HG02973 (cell line): ENCODE results near the gene FAT1.

Experiments
- ATAC-seq: cut with Tn5 transposase; IDR thresholded peaks from one replicate; pipeline ENCODE4 v1.9.1; 2021; ENCODE audit warnings: moderate library complexity; ENCODE audit not compliant: unreplicated experiment

The FAT1 gene

DNA sequence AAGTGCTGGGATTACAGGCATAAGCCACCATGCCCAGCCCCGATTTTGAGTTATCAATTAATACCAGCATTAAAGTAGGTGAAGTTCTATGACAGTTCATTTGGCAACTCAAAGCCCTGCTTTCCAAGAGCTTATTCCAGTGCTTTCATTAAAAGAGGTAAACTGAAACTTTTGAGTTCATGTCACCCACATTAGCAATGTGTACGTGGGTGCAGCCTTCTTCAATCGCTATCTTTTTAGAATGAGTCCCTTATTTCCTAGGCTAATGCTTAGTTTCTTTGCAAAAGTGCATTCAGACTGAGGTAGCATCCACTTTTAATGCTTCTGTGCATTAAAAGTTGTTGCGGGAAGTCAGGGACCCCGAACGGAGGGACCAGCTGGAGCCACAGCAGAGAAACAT, 142.2 kb downstream of the FAT1 start:
- ATAC-seq: no peak

- ATAC-seq: no peak
Observed at GRCh38 chr4:186580669-186581068, 143.0 kb downstream of the FAT1 start.

DNA sequence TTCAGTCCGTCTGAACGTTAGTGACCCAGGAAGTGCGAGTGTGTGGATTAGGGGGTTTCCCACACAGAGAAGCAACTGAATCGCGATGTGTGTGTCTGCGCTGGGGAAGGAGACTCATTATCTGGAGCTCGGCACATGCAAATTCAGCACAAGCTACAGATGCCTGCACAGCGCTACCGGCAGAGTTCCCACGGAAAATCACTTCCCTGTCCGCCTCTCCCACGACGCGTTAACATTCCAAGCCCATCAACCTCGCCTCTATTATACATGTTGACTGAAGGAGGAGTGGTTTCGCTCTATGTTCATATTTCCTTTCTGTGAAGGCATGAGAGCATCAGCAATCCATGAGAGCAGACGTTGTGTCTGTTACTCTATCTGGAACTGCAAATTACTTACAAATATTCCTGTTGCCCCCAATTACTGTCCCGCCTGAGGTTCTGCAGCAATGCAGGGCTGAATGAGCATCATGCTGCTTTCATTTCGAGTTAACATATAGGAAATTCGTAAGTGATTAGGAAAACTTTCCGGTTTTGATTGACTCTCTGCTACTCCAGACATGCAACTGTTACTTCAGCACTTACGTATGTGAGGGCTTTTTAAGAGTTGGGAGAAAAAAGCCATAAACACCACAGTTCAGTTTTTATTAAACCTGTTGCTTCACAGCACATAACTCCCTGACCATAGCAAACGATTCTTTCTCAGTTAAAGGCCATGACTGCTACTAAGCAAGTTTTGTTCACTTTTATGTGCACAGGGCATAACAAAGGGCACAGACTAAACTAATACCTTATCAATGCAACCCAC, 153.3 kb downstream of the FAT1 start:
- no peak for ATAC-seq

GRCh38 chr4:186569533-186570192, 154.0 kb downstream of the FAT1 start:
- no peak for ATAC-seq

- no peak for ATAC-seq
Observed at GRCh38 chr4:186566068-186566467, 157.6 kb downstream of the FAT1 start.

DNA sequence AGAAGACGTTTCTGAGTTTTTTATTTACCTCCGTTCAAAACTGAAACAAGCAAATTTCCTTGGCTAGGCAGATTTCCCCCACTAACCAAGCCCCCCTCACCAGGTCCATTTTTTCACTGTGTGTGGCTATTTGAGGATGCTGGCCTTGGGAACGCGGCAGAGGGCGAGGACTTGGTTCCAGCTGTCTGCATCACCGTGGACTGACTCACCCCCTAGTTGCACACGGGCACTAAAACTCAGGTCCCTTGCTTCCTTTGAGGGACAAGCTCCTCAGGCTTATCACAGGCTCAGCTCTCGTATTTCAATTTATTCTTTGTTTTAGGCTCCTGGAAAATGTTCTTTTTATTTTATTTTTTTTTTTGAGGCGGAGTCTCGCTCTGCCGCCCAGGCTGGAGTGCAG, 159.9 kb downstream of the FAT1 start:
- ATAC-seq: no peak

DNA sequence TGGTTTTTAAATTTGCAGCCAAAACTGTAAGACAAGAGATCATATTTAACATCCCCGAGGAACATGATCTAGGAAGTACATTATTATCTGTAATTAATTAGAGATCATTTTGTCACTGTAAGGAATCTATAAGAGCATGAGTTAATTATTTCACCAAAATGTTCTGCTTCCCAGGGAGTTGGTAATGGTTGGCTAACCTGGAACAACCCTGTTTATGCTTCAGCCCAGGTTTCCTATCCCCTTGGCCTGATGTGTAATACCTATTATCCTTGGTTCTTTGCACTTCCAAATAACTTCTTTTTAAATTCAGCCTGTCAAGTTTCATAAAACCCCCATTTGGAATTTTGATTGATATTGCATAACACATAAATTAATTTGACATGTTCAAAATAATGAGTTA, 161.9 kb downstream of the FAT1 start:
- no peak for ATAC-seq

- ATAC-seq: no peak
Observed at GRCh38 chr4:186560647-186561046, 163.0 kb downstream of the FAT1 start.

- ATAC-seq: no peak
Observed at GRCh38 chr4:186557486-186557885, 166.2 kb downstream of the FAT1 start.

GRCh38 chr4:186557061-186557460, 166.6 kb downstream of the FAT1 start:
- no peak for ATAC-seq

- ATAC-seq: no peak
Observed at GRCh38 chr4:186554914-186555827, 168.5 kb downstream of the FAT1 start, which contains the start of gene MTNR1A. TSS of gene MTNR1A (minus strand) at chr4:186555567. CDS start at chr4:186555365, 202 bp downstream.

GRCh38 chr4:186554539-186554913, 169.1 kb downstream of the FAT1 start:
- ATAC-seq: no peak

GRCh38 chr4:186553717-186554116, 169.9 kb downstream of the FAT1 start:
- ATAC-seq: no peak

DNA sequence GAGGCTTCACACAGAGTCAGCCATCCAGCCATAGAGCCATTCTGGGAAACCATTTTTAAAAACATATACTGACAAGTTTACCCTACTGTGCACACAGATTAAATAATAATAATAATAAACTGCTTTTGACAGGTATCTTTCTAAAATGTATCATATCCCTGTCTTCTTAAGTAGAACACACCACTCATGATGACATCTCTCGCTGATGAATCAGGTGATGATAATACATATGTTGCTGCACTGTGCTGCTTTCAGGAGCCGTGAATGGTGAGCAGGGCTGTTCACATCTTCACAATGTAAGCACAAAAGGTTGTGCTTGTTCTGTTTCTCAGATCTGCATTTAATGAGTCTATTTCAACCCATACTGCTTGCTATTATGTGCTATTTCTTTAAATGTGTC, 171.8 kb downstream of the FAT1 start:
- no peak for ATAC-seq

- no peak for ATAC-seq
Observed at GRCh38 chr4:186545436-186545835, 178.2 kb downstream of the FAT1 start.

DNA sequence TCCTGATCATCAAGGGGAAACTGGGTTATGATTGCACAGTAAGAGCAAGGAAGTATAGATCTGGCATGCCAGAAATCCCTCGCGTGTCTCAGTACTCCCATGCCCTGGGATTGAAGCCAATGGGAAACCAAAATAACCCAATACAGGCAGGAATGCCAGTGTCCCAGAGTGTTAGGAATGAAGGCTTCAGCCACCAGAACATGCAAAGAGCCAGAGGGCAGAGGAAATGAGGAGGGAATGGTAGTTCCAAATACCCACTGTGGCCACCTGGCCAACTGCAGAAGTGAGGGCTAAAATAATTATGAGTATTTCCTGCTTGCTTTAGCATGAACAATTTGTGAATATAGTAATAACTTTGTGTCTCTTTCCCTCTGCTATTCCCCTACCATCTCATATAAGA, 180.4 kb downstream of the FAT1 start:
- no peak for ATAC-seq

GRCh38 chr4:186541801-186542200, 181.9 kb downstream of the FAT1 start:
- ATAC-seq: no peak

DNA sequence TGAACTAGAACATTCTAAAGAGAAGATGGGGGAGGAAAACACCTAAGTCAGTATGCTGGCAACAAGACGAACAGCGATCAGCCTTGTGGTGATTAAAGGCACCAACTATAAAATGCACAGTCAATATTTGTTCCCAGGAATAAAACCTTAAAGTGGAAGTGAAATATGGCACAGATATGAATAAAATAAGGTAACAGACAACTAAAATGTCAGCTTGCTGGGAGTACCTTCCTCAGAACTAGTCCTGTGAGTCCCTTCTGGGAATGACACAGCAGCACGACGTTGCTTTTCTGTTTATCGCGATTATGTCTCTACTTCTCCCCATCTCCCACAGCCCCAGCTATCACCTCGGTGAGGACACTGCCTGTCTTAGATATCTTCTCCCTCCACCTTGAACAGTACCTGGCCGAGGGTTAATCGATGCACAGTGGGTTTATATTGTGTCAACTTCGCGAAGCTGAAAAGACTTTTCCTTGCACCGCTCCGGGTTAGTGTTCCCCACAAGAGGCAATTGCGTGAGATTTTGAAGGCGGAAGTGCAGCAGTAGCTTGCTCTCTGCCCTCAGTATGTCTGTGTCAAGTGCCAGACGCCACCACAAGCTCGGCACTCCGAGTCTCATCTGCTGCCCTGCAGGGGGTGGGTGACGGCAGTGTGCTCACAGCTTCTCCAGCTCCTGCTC, 185.7 kb downstream of the FAT1 start:
- ATAC-seq: no peak
